ENCODE measurements around the gene MICAL3.
A peak's percentile ranks its signal among the peaks of the same experiment; 100 is the strongest.
"Not testable (repeated sequence)": the region's sequence is repeated elsewhere in the genome, so short reads cannot be mapped to it uniquely, and the experiment has no call there.

Gene MICAL3

DNA sequence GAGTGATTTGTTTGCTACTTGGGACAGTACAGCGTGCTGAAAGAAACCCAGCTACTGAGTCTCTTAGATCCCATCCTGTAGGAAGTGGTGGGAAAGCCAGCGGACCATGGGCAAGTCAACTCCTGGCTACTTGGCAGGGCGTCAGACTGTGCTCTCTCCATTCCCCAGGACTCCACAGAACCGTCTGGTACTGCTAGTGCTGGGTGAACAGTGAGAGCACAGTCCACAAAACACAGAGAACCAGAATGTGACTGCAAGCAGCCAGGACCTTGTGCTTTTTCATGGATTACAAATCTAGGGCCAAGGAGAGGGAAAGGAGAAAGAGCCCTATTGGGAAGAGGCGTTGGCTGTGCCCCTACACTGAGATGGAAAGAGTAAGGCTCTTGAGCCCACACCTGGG lies 260.3 kb downstream of the MICAL3 start:
- no peak for DNase-seq (ENCODE audit: low read depth, low spot score)

- DNase-seq (ENCODE audit: low read depth, low spot score): not testable (repeated sequence)
Observed at GRCh38 chr22:17763442-17763841, 260.9 kb downstream of the MICAL3 start.

DNA sequence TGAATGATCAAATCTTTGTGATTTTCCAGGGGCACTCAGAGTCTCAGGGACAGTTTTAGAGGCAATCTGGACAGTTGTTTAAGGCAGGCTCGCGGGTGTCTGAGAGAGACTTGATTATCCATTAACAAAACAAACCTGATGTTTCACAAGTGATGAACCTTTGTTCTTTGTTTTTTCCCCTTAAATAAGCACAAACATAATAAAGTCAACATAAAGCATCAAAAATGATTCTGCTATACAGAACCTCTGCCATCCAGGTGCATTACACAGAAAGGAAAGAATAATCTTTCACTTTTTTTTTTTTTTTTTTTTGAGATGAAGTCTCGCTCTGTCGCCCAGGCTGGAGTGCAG lies 263.2 kb downstream of the MICAL3 start:
- DNase-seq (ENCODE audit: low read depth, low spot score): no peak

GRCh38 chr22:17754233-17754925 lies 270.0 kb downstream of the MICAL3 start:
- no peak for DNase-seq (ENCODE audit: low read depth, low spot score)

DNA sequence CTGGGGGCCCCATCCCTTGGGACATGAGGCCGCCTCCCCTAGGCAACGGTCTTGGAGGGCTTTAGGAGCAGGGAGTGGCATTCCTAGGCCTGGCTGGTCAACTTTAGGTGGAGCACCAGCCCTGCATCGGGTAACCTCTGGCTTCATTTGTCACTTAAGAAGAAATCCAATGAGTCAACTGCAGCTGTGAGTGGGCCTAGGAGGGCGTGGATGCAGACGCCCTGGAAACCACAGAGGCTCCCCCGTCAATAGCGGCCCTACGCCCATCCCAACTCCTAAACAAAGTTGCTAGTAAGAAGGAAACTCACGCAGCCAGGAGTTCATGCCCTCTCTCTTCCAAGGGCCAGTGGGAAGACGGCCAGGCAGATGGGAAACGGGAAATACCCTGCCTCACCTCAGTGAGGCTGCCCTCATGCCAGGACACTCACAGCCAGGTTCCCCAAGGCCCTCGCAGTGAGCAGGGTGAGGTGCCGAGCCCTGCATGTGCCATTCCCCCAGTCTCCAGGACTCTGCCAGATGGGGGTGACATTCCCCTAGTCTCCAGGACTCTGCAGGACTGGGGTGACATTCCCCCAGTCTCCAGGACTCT lies 270.9 kb downstream of the MICAL3 start:
- no peak for DNase-seq (ENCODE audit: low read depth, low spot score)

GRCh38 chr22:17751596-17751995 lies 272.8 kb downstream of the MICAL3 start:
- DNase-seq (ENCODE audit: low read depth, low spot score): no peak

- no peak for DNase-seq (ENCODE audit: low read depth, low spot score)
Observed at GRCh38 chr22:17749605-17750395, 274.6 kb downstream of the MICAL3 start.

DNA sequence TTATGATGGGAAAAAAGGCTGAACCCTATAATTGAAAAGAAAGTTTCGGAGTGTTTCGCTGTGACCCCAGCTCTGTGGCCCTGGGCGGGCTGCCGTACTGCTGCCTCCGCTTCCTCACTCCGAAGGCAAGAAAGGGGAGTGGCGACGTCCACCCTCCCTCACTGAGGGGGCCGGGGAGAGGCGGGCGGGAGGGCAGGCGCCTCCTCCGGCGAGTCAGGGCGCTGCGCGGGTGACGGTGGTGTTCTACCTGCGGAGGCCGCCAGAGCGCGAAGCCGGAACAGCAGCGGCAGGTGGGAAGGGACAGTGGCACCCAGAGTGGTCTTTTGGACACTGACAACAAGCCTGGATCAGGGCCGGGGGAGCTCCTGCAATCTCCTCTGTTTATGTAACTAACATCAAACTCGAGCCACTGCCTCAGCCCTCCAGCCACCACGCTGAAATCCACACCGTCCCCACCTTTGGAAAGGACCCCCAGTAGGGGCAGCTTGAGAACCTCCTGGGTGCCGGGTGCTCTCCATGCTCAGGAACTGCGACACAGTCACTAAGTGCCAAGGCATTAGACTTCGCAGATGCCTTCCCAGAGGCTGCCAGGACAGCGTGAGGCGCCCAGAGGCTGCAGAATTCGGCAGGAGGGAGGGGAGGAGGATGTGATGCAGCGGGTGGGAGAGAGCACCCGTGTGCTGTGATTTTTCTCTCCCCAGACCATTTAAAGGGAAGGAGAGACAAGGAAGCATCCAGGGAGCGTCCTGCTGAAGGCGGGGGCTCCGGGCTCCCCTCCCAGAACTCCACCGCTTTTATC lies 275.6 kb downstream of the MICAL3 start:
- DNase-seq (ENCODE audit: low read depth, low spot score): no peak

DNA sequence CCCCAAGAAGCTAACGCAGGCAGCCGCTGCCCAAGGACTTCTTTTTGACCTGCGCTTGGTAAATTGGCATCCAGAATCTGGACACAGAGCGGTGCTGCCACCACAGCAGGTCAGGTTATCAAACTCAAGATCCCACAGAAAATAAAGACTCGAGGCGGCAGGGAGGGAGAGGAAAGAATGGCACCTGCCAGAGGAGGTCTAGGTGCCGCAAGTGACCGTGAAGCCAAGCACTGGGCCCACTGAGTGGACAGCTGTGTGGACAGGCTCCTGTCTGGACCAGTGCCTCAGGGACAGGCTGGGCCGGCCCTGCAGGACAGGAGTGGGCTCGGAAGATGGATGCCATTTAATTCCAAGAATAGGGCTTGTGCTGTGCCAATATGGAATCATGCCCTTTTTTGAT lies 277.4 kb downstream of the MICAL3 start:
- no peak for DNase-seq (ENCODE audit: low read depth, low spot score)

- DNase-seq (ENCODE audit: low read depth, low spot score): no peak
Observed at GRCh38 chr22:17744430-17744829, 279.9 kb downstream of the MICAL3 start.

- DNase-seq (ENCODE audit: low read depth, low spot score): no peak
Observed at GRCh38 chr22:17743661-17744411, 280.5 kb downstream of the MICAL3 start.

DNA sequence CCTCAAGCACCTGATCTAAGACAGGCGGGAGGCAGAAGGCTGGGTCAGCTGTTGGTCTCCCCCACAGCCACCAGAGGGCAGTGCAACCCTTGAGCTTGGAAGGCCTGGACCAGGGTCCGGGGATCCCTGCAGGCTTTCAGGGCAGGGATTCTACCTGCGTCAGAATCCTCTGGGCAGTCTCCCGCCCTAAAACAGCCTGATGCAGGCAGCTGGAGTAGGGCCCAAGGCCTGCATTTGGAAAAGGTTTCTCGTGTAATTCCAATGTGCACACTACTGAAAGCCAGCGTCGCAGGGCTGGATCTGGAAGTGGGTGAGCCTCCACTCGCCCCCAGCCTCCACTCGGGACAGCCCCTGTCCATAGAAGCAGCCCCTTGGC lies 281.8 kb downstream of the MICAL3 start:
- peak; percentile 63 for DNase-seq (ENCODE audit: low read depth, low spot score)

GRCh38 chr22:17741866-17742526 lies 282.4 kb downstream of the MICAL3 start:
- DNase-seq (ENCODE audit: low read depth, low spot score): no peak

DNA sequence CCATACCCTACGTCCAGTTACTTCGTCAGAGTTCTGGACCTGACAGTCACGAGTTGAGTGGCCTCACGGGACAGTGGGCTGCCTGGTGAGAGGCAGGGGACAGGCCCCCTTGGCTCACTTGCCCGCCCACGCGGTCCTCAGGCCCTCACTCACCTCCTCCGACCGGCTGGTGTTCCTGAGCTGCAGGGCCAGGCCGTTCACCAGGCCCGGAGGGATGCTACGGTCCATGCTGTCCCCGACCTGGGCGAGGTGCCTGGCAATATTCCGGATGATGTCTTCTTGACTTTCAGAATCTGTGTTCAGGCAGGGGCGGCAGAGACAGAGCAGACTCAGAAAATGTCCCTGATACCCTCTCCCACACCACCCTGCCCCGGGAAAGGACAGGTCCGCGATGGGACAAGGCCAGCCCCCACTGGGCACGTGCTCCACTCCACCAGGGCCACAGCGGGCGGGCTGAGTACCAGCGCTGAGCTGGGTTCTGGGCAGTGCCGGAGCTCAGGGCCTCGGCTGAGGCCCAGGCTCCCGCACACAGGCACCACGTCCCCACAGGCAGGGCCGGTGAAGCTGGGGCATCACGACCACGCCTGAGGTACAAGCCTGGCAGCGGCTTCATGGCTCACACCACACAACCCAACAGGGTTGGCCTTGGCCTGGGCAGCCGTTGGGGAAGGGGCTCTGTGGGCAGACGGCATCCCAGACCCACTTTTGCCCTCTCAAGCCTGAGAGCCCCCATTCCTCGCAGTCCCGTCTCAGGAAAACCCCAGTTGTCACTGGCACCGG lies 285.0 kb downstream of the MICAL3 start:
- DNase-seq (ENCODE audit: low read depth, low spot score): no peak

GRCh38 chr22:17738386-17739128 lies 285.8 kb downstream of the MICAL3 start:
- DNase-seq (ENCODE audit: low read depth, low spot score): no peak
